ENCODE results near the gene FMNL2.

DNA sequence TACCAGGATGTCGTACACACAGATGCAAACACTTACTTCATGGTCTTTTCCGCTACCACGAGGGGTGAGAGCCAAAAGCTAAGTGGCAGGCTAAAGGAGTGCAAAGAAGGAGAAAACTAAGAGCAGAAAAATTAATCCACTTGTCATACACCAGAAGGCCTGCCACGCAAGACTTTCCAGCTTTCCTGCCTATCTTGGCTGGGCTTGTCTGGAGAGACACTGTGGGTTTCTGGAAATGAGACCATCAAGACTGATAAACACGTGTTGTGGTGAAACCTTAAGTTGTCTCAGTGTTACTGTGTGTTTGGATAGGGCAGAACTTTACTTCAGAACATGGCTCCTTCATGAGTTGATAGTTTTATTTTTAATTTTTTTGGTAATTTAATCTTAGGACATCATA is 175.6 kb downstream of the FMNL2 start:
- TF ChIP-seq, protein P1, sequence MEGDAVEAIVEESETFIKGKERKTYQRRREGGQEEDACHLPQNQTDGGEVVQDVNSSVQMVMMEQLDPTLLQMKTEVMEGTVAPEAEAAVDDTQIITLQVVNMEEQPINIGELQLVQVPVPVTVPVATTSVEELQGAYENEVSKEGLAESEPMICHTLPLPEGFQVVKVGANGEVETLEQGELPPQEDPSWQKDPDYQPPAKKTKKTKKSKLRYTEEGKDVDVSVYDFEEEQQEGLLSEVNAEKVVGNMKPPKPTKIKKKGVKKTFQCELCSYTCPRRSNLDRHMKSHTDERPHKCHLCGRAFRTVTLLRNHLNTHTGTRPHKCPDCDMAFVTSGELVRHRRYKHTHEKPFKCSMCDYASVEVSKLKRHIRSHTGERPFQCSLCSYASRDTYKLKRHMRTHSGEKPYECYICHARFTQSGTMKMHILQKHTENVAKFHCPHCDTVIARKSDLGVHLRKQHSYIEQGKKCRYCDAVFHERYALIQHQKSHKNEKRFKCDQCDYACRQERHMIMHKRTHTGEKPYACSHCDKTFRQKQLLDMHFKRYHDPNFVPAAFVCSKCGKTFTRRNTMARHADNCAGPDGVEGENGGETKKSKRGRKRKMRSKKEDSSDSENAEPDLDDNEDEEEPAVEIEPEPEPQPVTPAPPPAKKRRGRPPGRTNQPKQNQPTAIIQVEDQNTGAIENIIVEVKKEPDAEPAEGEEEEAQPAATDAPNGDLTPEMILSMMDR (IDR thresholded peaks at IDR 0.05 in 8 of 11, conservative IDR thresholded peaks at IDR 0.05 in 3 of 11), result no peak
- no peak for TF ChIP-seq POLR2A (IDR thresholded peaks at IDR 0.05)

Measured in spleen (tissue), 7 donors.